Mesenchymal stem cell (in vitro differentiated cells and primary cell): ENCODE data around the gene DHRS7C.

Source experiments
- DNase-seq: peaks from one replicate; pipeline ENCODE4 v3.0.0-alpha.2; 2013
- H2AFZ ChIP-seq: one replicate; pipeline ENCODE4 v1.6.1; 2013; ENCODE audit warnings: low read depth, mild to moderate bottlenecking, control low read depth, inconsistent platforms, low read length, moderate library complexity
- H2AK5ac ChIP-seq: 2 replicates; pipeline ENCODE4 v1.6.1; 2013; ENCODE audit warnings: low read length, moderate library complexity, mild to moderate bottlenecking, inconsistent platforms; ENCODE audit not compliant: severe bottlenecking
- H2BK120ac ChIP-seq: one replicate; pipeline ENCODE4 v1.6.1; 2013; ENCODE audit warnings: low read depth, mild to moderate bottlenecking, inconsistent platforms, low read length, moderate library complexity
- H2BK12ac ChIP-seq, 2 experiments: one replicate each; pipeline ENCODE4 v1.6.1; 2013; ENCODE audit warnings: inconsistent platforms in 2 of 2, low read length in 2 of 2, mild to moderate bottlenecking in 2 of 2, moderate library complexity in 2 of 2, control low read depth in 1 of 2
- H2BK15ac ChIP-seq: one replicate; pipeline ENCODE4 v1.6.1; 2013; ENCODE audit warnings: mild to moderate bottlenecking, low read depth, inconsistent platforms; ENCODE audit not compliant: poor library complexity, severe bottlenecking
- H2BK5ac ChIP-seq: 2 replicates; pipeline ENCODE4 v1.6.1; 2013; ENCODE audit warnings: low read depth, mild to moderate bottlenecking, low read length, control low read depth, inconsistent platforms; ENCODE audit not compliant: poor library complexity, severe bottlenecking
- H3K14ac ChIP-seq, 2 experiments: one replicate each; pipeline ENCODE4 v1.6.1; 2013; ENCODE audit warnings: inconsistent platforms in 2 of 2, low read length in 2 of 2, control low read depth in 1 of 2, mild to moderate bottlenecking in 1 of 2, moderate library complexity in 1 of 2
- H3K18ac ChIP-seq, 2 experiments: one replicate each; pipeline ENCODE4 v1.6.1; 2013; ENCODE audit warnings: inconsistent platforms in 2 of 2, low read length in 2 of 2, control low read depth in 1 of 2, low read depth in 1 of 2, mild to moderate bottlenecking in 1 of 2
- H3K23ac ChIP-seq, 2 experiments: one replicate each; pipeline ENCODE4 v1.6.1; 2013; ENCODE audit warnings: inconsistent platforms in 2 of 2, low read length in 2 of 2, mild to moderate bottlenecking in 2 of 2, moderate library complexity in 2 of 2, control low read depth in 1 of 2
- H3K27ac ChIP-seq: 2 replicates; pipeline ENCODE4 v1.5.1; 2013; ENCODE audit warnings: mild to moderate bottlenecking, moderate library complexity, low read length, control low read depth, inconsistent platforms; ENCODE audit not compliant: poor library complexity, severe bottlenecking
- H3K27me3 ChIP-seq, 2 experiments: 2 replicates each; pipeline versions ENCODE4 v1.6.1 to v1.7.0; 2013; ENCODE audit warnings: low read length in 2 of 2, mild to moderate bottlenecking in 2 of 2, moderate library complexity in 2 of 2, control low read depth in 1 of 2, inconsistent platforms in 1 of 2; ENCODE audit not compliant: control insufficient read depth in 1 of 2, insufficient read depth in 1 of 2
- H3K36me3 ChIP-seq, 2 experiments: 2 replicates each; pipeline versions ENCODE4 v1.6.1 to v1.7.0; 2013; ENCODE audit warnings: low read length in 2 of 2, control low read depth in 1 of 2, inconsistent platforms in 1 of 2, low read depth in 1 of 2, mild to moderate bottlenecking in 1 of 2; ENCODE audit not compliant: insufficient read depth in 2 of 2, control insufficient read depth in 1 of 2
- H3K4ac ChIP-seq, 2 experiments: one replicate each; pipeline ENCODE4 v1.6.1; 2013; ENCODE audit warnings: inconsistent platforms in 2 of 2, low read length in 2 of 2, mild to moderate bottlenecking in 2 of 2, moderate library complexity in 2 of 2, control low read depth in 1 of 2, low read depth in 1 of 2
- H3K4me1 ChIP-seq: 2 replicates; pipeline ENCODE4 v1.6.1; 2013; ENCODE audit warnings: low read depth, low read length, control low read depth; ENCODE audit not compliant: control insufficient read depth, insufficient read depth
- H3K4me2 ChIP-seq: 2 replicates; pipeline ENCODE4 v1.6.1; 2013; ENCODE audit warnings: low read length, mild to moderate bottlenecking, inconsistent platforms; ENCODE audit not compliant: poor library complexity, severe bottlenecking
- H3K4me3 ChIP-seq, 2 experiments: 2 replicates each; pipeline versions ENCODE4 v1.5.1 to v1.7.0; 2013; ENCODE audit warnings: low read length in 2 of 2, mild to moderate bottlenecking in 2 of 2, control low read depth in 1 of 2, low read depth in 1 of 2; ENCODE audit not compliant: insufficient read depth in 1 of 2
- H3K79me1 ChIP-seq: replicated peaks from 2 replicates; pipeline ENCODE4 v1.6.1; 2013; ENCODE audit warnings: mild to moderate bottlenecking, control low read depth, low read length, inconsistent platforms; ENCODE audit not compliant: poor library complexity, severe bottlenecking
- H3K9ac ChIP-seq: 2 replicates; pipeline ENCODE4 v1.7.0; 2013; ENCODE audit warnings: mild to moderate bottlenecking, low read length, moderate library complexity
- H3K9me3 ChIP-seq: 2 replicates; pipeline ENCODE4 v1.7.0; 2013; ENCODE audit warnings: mild to moderate bottlenecking, low read length; ENCODE audit not compliant: control insufficient read depth
- H4K8ac ChIP-seq: one replicate; pipeline ENCODE4 v1.6.1; 2013; ENCODE audit warnings: inconsistent platforms, mild to moderate bottlenecking, low read length, moderate library complexity
- H4K91ac ChIP-seq: one replicate; pipeline ENCODE4 v1.6.1; 2013; ENCODE audit warnings: mild to moderate bottlenecking, low read length, inconsistent platforms
- WGBS: methylation state at CpG from one replicate; pipeline ENCODE4 v1.1.7; 2013; ENCODE audit warnings: mixed read lengths; 5-methylcytosine and 5-hydroxymethylcytosine counted together

The DHRS7C gene

DNA sequence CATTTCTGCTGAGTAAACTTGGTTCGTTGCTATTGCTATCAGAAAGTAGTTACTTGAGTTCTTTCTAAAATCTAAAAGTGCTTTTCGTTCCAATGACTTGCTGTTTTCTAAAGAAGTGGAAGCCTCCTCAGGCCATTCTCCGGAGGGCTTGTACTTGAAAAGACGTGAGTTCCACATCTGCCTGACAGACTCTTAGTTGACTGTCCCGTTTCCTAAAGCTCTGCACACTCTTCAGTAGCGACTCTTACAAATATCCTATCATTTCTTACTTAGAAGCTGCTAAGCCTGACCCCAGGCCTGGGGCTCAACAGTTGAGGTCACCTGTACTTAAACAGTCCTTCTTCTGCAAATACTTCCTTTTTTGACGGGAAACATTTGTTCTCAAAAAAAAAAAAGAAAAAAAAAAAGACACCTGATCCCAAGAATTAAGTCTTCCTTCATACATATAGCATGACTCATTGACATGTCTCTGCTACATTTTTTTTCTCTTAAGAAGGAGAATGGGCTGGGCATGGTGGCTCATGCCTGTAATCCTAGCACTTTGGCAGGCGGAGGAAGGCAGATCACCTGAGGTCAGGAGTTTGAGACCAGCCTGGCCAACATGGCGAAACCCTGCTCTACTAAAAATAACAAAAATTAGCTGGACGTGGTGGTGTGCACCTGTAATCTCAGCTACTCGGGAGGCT, 61.5 kb downstream of the DHRS7C start:
- Histone ChIP-seq H2BK5ac (no peak overlapping the region), H3K9ac (no peak overlapping the region), H2AFZ (no peak overlapping the region), H3K36me3 (peaks cover 0 to 19% of the 10 kb centered on the region in 2 experiments), H4K91ac (no peak overlapping the region), H3K4ac (no peak overlapping the region), H2BK120ac (no peak overlapping the region), H3K4me1 (peaks cover 2% of the 10 kb centered on the region), H3K23ac (no peak overlapping the region), H2BK12ac (no peak overlapping the region), H2AK5ac (peak overlapping the region; percentile 67), H3K9me3 (no peaks in the 10 kb centered on the region), H3K27me3 (peaks cover 0 to 45% of the 10 kb centered on the region in 2 experiments), H2BK15ac (no peak overlapping the region), H4K8ac (no peak overlapping the region), H3K27ac (peak overlapping the region; percentile 71), H3K4me3 (no peak overlapping the region), H3K14ac (no peak overlapping the region), H3K4me2 (no peak overlapping the region), H3K18ac (no peak overlapping the region), H3K79me1 (no peaks in the 10 kb centered on the region)
- DNase-seq, result peak; percentile 24
- 56% methylated on average over 11 of the region's 11 CpGs for WGBS

DNA sequence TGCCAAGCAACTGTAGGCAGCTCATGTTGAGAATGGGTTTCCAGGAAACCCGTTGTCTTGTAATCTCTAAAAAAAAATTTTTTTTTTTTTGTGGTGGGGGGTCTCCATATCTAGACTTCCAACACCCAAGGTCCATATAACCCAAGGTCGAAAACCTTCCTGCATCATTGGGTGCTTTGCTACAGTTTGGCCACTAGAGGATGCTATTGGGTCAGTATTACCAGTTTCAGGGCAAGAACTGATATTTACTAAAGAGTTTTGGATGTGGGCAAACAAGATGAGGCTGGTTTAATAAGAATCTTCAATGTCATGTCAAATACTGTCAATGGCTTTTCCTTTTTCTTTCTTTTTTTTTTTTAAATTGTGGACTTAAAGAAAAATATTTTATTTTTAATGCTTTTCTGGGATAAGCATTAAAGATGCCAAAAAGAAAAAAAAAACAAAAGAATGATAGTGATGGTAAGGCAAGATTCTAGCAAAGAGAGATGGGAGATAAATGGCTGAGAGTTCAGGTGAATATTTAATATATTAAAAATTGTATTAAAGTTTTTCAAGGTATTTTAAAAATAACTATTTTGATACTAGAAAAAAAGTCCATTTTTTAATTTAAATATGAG, 62.2 kb downstream of the DHRS7C start:
- Histone ChIP-seq H2BK15ac (no peak overlapping the region), H2AFZ (no peak overlapping the region), H3K27me3 (peaks cover 0 to 50% of the 10 kb centered on the region in 2 experiments), H4K91ac (no peak overlapping the region), H3K4me3 (no peak overlapping the region), H2BK12ac (no peak overlapping the region), H3K4me2 (no peak overlapping the region), H2AK5ac (no peak overlapping the region), H3K36me3 (peaks cover 0 to 21% of the 10 kb centered on the region in 2 experiments), H2BK120ac (no peak overlapping the region), H3K14ac (no peak overlapping the region), H2BK5ac (no peak overlapping the region), H4K8ac (no peak overlapping the region), H3K23ac (no peak overlapping the region), H3K27ac (no peak overlapping the region), H3K18ac (no peak overlapping the region), H3K79me1 (no peaks in the 10 kb centered on the region), H3K9ac (no peak overlapping the region), H3K9me3 (no peaks in the 10 kb centered on the region), H3K4ac (no peak overlapping the region), H3K4me1 (peaks cover 2% of the 10 kb centered on the region)
- peak; percentile 63 for DNase-seq
- WGBS, result no CpG with 5 or more reads among the region's 2 CpGs

GRCh38 chr17:9728564-9728963, 62.8 kb downstream of the DHRS7C start:
- Histone ChIP-seq H3K14ac (no peak overlapping the region), H3K27me3 (peaks cover 0 to 50% of the 10 kb centered on the region in 2 experiments), H3K18ac (no peak overlapping the region), H3K4me1 (peaks cover 2% of the 10 kb centered on the region), H4K8ac (peak overlapping the region; percentile 33), H3K23ac (no peak overlapping the region), H2AFZ (no peak overlapping the region), H2BK120ac (no peak overlapping the region), H3K79me1 (peaks cover 3% of the 10 kb centered on the region), H3K4me3 (no peak overlapping the region), H3K9me3 (no peaks in the 10 kb centered on the region), H3K9ac (no peak overlapping the region), H3K27ac (no peak overlapping the region), H3K36me3 (peaks cover 0 to 24% of the 10 kb centered on the region in 2 experiments), H2BK5ac (no peak overlapping the region), H2AK5ac (no peak overlapping the region), H4K91ac (no peak overlapping the region), H2BK12ac (no peak overlapping the region), H3K4ac (no peak overlapping the region), H3K4me2 (no peak overlapping the region), H2BK15ac (no peak overlapping the region)
- no peak for DNase-seq
- 68% methylated on average over 12 of the region's 12 CpGs for WGBS

- Histone ChIP-seq H4K8ac (no peak overlapping the region), H3K36me3 (peaks cover 0 to 24% of the 10 kb centered on the region in 2 experiments), H3K79me1 (peaks cover 3% of the 10 kb centered on the region), H3K18ac (no peak overlapping the region), H2BK15ac (no peak overlapping the region), H3K4me1 (peaks cover 2% of the 10 kb centered on the region), H2BK120ac (no peak overlapping the region), H3K27ac (no peak overlapping the region), H3K23ac (no peak overlapping the region), H3K4me2 (no peak overlapping the region), H2BK12ac (no peak overlapping the region), H3K27me3 (peaks cover 0 to 50% of the 10 kb centered on the region in 2 experiments), H3K4ac (no peak overlapping the region), H3K9me3 (no peaks in the 10 kb centered on the region), H2AFZ (no peak overlapping the region), H3K9ac (no peak overlapping the region), H2BK5ac (no peak overlapping the region), H3K14ac (no peak overlapping the region), H4K91ac (no peak overlapping the region), H2AK5ac (no peak overlapping the region), H3K4me3 (no peak overlapping the region)
- WGBS, result 94% methylated on average over 18 of the region's 18 CpGs
- DNase-seq, result no peak
Measured at GRCh38 chr17:9728005-9728404, 63.4 kb downstream of the DHRS7C start.
